Left lung (tissue), 10 donors: ENCODE data around the gene MT1F. TPM values are rescaled to one million over a fixed set of nuclear protein-coding genes. Genes with fewer than 3 reads are reported as not detected.
"Not testable (repeated sequence)": the region's sequence is repeated elsewhere in the genome, so short reads cannot be mapped to it uniquely, and the experiment has no call there.

Experiments
- ATAC-seq: fragments of 200-7000 bp; cut with Tn5 transposase; one replicate; pipeline ENCODE4 v1.9.1; 2020; ENCODE audit warnings: moderate library complexity
- DNase-seq, 4 donors: peaks; one replicate each; pipeline ENCODE4 v3.0.0-alpha.2; 2013 to 2020
- H3K27ac ChIP-seq, 2 donors: fragments of 200-600 bp; sonication (generic) in 1 of 2; one replicate each; pipeline versions ENCODE4 v1.5.0 to v1.8.0; 2020 to 2021
- H3K27me3 ChIP-seq, 2 donors: fragments of 200-600 bp; sonication (generic) in 1 of 2; one replicate each; pipeline versions ENCODE4 v1.5.0 to v1.8.0; 2020 to 2021
- H3K36me3 ChIP-seq, 2 donors: fragments of 200-600 bp; sonication (generic) in 1 of 2; one replicate each; pipeline versions ENCODE4 v1.5.0 to v1.8.0; 2020 to 2021
- H3K4me1 ChIP-seq, 2 donors: fragments of 200-600 bp; one replicate each; pipeline ENCODE4 v1.8.0; 2021
- H3K4me3 ChIP-seq, 2 donors: fragments of 200-600 bp; sonication (generic) in 1 of 2; one replicate each; pipeline versions ENCODE4 v1.5.0 to v1.8.0; 2020 to 2021; ENCODE audit warnings: mild to moderate bottlenecking in 1 of 2
- H3K9me3 ChIP-seq, 2 donors: fragments of 200-600 bp; sonication (generic) in 1 of 2; one replicate each; pipeline versions ENCODE4 v1.5.0 to v1.8.0; 2020 to 2021
- CTCF ChIP-seq, 2 donors: fragments of 200-600 bp; sonication (generic) in 1 of 2; IDR thresholded peaks; one replicate each; pipeline versions ENCODE4 v1.5.0 to v1.8.0; 2021; ENCODE audit warnings: antibody characterized with exemption in 2 of 2
- intact Hi-C, 2 donors: fragments of 100-400 bp; cut with DNase I; formaldehyde crosslinking; loops; one replicate each; pipeline versions ENCODE4 v1.11.2 to v1.14.2; 2022
- polyA plus RNA-seq, 6 donors: library from polyadenylated mRNA; unstranded; fragments of 120-200 nt; gene quantifications; one replicate each; pipeline ENCODE4 v1.2.1, GENCODE V29; 2013; ENCODE audit not compliant: insufficient read length in 6 of 6
- total RNA-seq, 2 donors: library from RNA; stranded (reverse); fragmentation: NEBNext Ultra II Directional; extraction: Animal tissue kit (Norgen Biotek cat#: 25700); gene quantifications; one replicate each; pipeline ENCODE4 v1.2.1, GENCODE V29; 2021
- donor health status: DM: no; HTN: yes; CAD: no.
- donor health status: DM: no; HTN: no; CAD: no.

The MT1F gene
- total and polyA plus RNA-seq, 8 donors = 4.2 to 14.8 (median 7.5) TPM

GRCh38 chr16:56669005-56669839 lies 11.5 kb downstream of the MT1F start, which contains the start of gene MT1H:
MT1H (plus strand) TSS chr16:56669814; CDS start chr16:56669885, 71 bp downstream.
- no peaks in the 10 kb centered on the region for H3K9me3 ChIP-seq
- no peak for TF ChIP-seq CTCF (IDR thresholded peaks at IDR 0.05)
- no peak within 1 kb of the TSS for H3K27ac ChIP-seq
- H3K4me3 ChIP-seq = no peak within 1 kb of the TSS
- peaks cover 30 to 98% of the 10 kb centered on the region in 2 donors for H3K27me3 ChIP-seq
- no peaks in the 10 kb centered on the region for H3K36me3 ChIP-seq
- intact Hi-C loops = no loop called here
- no peak for DNase-seq
- H3K4me1 ChIP-seq = peaks cover 0 to 16% of the 10 kb centered on the region in 2 donors
- no peak for ATAC-seq

DNA sequence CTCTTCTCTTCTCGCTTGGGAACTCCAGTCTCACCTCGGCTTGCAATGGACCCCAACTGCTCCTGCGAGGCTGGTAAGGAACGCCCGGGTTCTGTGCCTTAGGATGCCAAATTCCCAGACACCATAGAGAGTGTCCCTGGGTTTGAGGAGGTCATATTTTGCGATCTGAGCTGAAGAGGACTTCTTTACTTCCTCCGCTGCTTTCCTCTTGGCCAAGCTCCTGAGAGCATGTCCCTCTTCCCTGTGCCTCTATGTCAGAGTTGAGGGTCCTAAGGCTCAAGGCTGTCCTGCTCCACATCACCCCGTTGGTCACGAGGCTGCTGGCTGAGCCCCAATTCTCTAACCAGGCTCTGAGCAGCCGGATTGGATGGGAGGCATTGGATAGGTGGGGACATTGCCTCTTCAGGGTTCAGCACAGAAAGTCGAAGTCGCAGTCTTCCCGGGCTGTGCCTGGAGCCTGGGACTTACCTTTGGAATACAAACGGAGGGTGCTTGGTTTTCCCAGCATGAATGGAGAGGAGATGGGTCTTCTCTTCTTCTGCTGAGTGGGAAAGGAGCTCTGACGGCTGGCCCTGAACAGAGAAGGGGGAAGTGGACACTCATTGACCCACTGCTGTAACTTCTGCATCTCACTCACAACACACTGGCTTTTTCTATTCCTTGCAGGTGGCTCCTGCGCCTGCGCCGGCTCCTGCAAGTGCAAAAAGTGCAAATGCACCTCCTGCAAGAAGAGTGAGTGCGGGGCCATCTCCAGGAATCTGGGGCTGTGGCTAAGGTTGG lies 12.3 kb downstream of the MT1F start:
- intact Hi-C loops = no loop called here

GRCh38 chr16:56670620-56670934 lies 12.8 kb downstream of the MT1F start:
- Histone ChIP-seq H3K27ac (no peak overlapping the region), H3K27me3 (peaks cover 29 to 97% of the 10 kb centered on the region in 2 donors), H3K4me1 (peaks cover 0 to 16% of the 10 kb centered on the region in 2 donors), H3K9me3 (no peaks in the 10 kb centered on the region), H3K36me3 (no peaks in the 10 kb centered on the region), H3K4me3 (no peak overlapping the region)
- DNase-seq = no peak
- ATAC-seq = no peak
- intact Hi-C loops = no loop called here
- no peak for TF ChIP-seq CTCF (IDR thresholded peaks at IDR 0.05)

More for the DNA sequence above, 12.3 kb downstream of the MT1F start:
- H3K4me3 ChIP-seq = no peak overlapping the region
- no peak for TF ChIP-seq CTCF (IDR thresholded peaks at IDR 0.05)
- DNase-seq = no peak
- ATAC-seq = no peak
- H3K27me3 ChIP-seq = peaks cover 29 to 97% of the 10 kb centered on the region in 2 donors
- H3K36me3 ChIP-seq = no peaks in the 10 kb centered on the region
- H3K9me3 ChIP-seq = no peaks in the 10 kb centered on the region
- H3K27ac ChIP-seq = no peak overlapping the region
- H3K4me1 ChIP-seq = peaks cover 0 to 16% of the 10 kb centered on the region in 2 donors

DNA sequence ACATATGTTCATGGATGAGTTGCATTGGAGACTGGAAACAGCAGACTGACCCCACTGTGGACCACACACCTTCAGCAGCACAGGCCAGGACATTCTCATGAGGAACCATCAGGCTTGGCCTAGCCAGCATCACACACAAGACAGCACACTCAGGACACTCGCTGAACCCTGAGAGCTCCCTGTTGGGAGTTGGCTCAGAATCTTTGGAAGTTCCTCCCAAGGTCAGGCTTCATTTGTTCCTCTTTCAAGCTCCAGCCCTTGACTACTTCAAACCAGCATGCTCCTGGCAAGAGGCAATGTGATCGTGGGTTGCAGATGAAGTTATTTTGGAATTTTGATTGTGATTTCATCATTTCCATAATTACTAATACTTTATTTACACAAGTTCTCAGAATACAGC lies 13.9 kb downstream of the MT1F start:
- H3K9me3 ChIP-seq, intact Hi-C loops, H3K4me3 ChIP-seq, H3K27ac ChIP-seq, ATAC-seq, H3K36me3 ChIP-seq, DNase-seq: not testable (repeated sequence)
- H3K4me1 ChIP-seq = peaks cover 0 to 16% of the 10 kb centered on the region in 2 donors
- H3K27me3 ChIP-seq = peaks cover 34 to 98% of the 10 kb centered on the region in 2 donors

- H3K4me3 ChIP-seq, intact Hi-C loops, ATAC-seq, H3K36me3 ChIP-seq, DNase-seq, H3K9me3 ChIP-seq, H3K27ac ChIP-seq: not testable (repeated sequence)
- Histone ChIP-seq H3K4me1 (peaks cover 0 to 16% of the 10 kb centered on the region in 2 donors), H3K27me3 (peaks cover 34 to 96% of the 10 kb centered on the region in 2 donors)
Measured at GRCh38 chr16:56672171-56672570, 14.4 kb downstream of the MT1F start.
